ENCODE results near the gene TTC7B.

Gene TTC7B

DNA sequence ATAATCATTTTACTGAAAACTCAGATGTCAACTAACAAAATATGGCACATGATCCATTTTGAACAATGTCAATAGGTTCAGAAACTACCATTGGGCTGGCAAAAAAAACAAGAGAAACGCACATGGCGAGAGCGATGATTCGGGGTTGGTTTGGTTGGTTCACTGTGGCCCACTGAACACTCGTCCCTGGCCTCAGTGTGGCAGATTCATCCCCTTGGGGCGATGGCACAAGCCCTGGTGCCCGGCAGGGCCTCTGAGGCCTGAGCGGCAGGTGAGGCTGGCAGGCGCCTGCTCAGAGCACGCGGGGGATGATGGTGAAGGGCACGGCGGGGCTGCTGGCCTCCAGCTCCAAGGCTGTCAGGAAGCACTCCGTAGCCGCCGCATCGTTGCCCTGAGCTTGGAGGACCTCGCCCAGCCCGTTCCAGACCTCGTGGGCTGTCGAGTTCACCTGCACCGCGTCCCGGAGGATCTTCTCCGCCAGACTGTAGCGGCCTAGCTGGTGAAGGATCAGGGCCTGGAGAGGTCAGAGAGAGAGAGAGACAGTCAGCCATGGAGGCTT lies 275.1 kb downstream of the TTC7B start:
- TF ChIP-seq TCF12 (IDR thresholded peaks at IDR 0.05; ENCODE audit: low read depth) (no peak), ZBTB7A (IDR thresholded peaks at IDR 0.05; ENCODE audit: low read depth) (no peak), CEBPB (IDR thresholded peaks at IDR 0.05) (no peak), RAD21 (IDR thresholded peaks at IDR 0.05; ENCODE audit: low read depth) (no peak), TEAD4 (IDR thresholded peaks at IDR 0.05) (no peak), NFIC (IDR thresholded peaks at IDR 0.05) (no peak), EP300 (IDR thresholded peaks at IDR 0.05; ENCODE audit: borderline replicate concordance) (no peak)

DNA sequence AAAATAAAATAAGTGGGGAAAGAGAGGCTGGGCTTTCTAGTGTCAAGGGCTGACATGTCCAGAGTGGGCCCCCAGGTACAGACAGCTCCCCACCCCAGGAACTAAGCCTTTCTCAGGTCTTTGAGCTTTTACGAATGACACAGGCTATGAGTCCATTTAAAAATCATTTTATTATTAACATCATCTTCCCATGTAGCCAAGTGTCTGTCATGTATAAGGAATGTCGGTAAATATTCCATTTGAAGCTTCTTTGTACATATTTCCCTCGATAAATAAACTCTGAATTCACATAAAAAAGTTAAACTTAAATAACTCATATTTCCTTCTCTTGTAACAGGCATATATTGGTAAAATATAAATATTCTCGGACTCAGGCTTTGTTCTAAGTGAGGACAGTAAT lies 275.8 kb downstream of the TTC7B start:
- TF ChIP-seq, protein P1, sequence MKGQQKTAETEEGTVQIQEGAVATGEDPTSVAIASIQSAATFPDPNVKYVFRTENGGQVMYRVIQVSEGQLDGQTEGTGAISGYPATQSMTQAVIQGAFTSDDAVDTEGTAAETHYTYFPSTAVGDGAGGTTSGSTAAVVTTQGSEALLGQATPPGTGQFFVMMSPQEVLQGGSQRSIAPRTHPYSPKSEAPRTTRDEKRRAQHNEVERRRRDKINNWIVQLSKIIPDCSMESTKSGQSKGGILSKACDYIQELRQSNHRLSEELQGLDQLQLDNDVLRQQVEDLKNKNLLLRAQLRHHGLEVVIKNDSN (IDR thresholded peaks at IDR 0.05), result no peak
- TF ChIP-seq CREB1 (IDR thresholded peaks at IDR 0.05; ENCODE audit: low read depth) (no peak), TAF1 (IDR thresholded peaks at IDR 0.05; ENCODE audit: low read depth) (no peak), YY1 (IDR thresholded peaks at IDR 0.05; ENCODE audit: low read depth) (no peak), EGR1 (IDR thresholded peaks at IDR 0.05) (no peak), TEAD4 (IDR thresholded peaks at IDR 0.05) (no peak), NFIC (IDR thresholded peaks at IDR 0.05) (no peak), RAD21 (IDR thresholded peaks at IDR 0.05; ENCODE audit: low read depth) (no peak)
- TF ChIP-seq, protein P2, sequence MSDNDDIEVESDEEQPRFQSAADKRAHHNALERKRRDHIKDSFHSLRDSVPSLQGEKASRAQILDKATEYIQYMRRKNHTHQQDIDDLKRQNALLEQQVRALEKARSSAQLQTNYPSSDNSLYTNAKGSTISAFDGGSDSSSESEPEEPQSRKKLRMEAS (IDR thresholded peaks at IDR 0.05), result no peak
- TF ChIP-seq, protein P3, sequence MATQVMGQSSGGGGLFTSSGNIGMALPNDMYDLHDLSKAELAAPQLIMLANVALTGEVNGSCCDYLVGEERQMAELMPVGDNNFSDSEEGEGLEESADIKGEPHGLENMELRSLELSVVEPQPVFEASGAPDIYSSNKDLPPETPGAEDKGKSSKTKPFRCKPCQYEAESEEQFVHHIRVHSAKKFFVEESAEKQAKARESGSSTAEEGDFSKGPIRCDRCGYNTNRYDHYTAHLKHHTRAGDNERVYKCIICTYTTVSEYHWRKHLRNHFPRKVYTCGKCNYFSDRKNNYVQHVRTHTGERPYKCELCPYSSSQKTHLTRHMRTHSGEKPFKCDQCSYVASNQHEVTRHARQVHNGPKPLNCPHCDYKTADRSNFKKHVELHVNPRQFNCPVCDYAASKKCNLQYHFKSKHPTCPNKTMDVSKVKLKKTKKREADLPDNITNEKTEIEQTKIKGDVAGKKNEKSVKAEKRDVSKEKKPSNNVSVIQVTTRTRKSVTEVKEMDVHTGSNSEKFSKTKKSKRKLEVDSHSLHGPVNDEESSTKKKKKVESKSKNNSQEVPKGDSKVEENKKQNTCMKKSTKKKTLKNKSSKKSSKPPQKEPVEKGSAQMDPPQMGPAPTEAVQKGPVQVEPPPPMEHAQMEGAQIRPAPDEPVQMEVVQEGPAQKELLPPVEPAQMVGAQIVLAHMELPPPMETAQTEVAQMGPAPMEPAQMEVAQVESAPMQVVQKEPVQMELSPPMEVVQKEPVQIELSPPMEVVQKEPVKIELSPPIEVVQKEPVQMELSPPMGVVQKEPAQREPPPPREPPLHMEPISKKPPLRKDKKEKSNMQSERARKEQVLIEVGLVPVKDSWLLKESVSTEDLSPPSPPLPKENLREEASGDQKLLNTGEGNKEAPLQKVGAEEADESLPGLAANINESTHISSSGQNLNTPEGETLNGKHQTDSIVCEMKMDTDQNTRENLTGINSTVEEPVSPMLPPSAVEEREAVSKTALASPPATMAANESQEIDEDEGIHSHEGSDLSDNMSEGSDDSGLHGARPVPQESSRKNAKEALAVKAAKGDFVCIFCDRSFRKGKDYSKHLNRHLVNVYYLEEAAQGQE (IDR thresholded peaks at IDR 0.05; ENCODE audit: low read depth), result no peak

DNA sequence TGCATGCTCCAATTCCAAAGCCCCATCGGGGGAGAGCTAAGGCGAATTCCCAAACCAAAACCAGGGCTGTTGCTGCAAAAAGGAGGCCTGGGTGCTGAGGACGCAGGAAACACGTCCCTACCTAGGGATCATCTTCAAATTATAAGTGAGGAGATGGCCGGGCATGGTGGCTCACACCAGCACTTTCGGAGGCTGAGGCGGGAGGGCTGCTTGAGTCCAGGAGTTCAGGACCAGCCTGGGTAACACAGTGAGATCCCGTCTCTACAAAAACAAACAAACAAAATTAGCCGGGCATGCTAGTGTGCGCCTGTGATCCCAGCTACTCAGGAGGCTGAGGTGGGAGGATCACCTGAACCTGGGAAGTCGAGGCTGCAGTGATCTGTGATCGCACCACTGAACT lies 276.2 kb downstream of the TTC7B start:
- TF ChIP-seq EGR1 (IDR thresholded peaks at IDR 0.05) (no peak), YY1 (IDR thresholded peaks at IDR 0.05; ENCODE audit: low read depth) (no peak), TEAD4 (IDR thresholded peaks at IDR 0.05) (no peak)
- TF ChIP-seq, protein P3 (IDR thresholded peaks at IDR 0.05; ENCODE audit: low read depth), result no peak

DNA sequence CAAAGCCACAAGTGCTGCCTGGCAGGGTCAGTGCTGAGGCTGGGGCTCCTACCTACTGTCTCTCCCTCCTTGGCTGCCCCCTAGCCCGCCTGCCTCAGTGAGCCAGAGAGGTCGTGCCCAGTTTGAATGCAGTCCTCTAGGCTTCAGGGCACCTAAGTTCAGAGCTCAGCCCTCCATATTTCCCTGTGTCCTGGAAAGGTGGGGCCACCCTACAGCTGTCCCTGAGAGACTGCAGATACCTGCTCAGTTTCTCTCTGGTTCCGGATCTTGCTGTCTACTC lies 276.8 kb downstream of the TTC7B start:
- TF ChIP-seq EP300 (IDR thresholded peaks at IDR 0.05; ENCODE audit: borderline replicate concordance) (no peak), TAF1 (IDR thresholded peaks at IDR 0.05; ENCODE audit: low read depth) (no peak), TEAD4 (IDR thresholded peaks at IDR 0.05) (no peak), FOXM1 (IDR thresholded peaks at IDR 0.05; ENCODE audit: borderline replicate concordance, low read depth) (no peak), EGR1 (IDR thresholded peaks at IDR 0.05) (no peak), CEBPB (IDR thresholded peaks at IDR 0.05) (no peak), RAD21 (IDR thresholded peaks at IDR 0.05; ENCODE audit: low read depth) (no peak), NFIC (IDR thresholded peaks at IDR 0.05) (no peak), CREB1 (IDR thresholded peaks at IDR 0.05; ENCODE audit: low read depth) (no peak), TCF12 (IDR thresholded peaks at IDR 0.05; ENCODE audit: low read depth) (no peak), ZBTB7A (IDR thresholded peaks at IDR 0.05; ENCODE audit: low read depth) (no peak), YY1 (IDR thresholded peaks at IDR 0.05; ENCODE audit: low read depth) (no peak)
- TF ChIP-seq, protein P2 (IDR thresholded peaks at IDR 0.05), result no peak
- TF ChIP-seq, protein P3 (IDR thresholded peaks at IDR 0.05; ENCODE audit: low read depth), result no peak
- TF ChIP-seq, protein P1 (IDR thresholded peaks at IDR 0.05), result no peak
